ENCODE measurements around the gene TEX36.

DNA sequence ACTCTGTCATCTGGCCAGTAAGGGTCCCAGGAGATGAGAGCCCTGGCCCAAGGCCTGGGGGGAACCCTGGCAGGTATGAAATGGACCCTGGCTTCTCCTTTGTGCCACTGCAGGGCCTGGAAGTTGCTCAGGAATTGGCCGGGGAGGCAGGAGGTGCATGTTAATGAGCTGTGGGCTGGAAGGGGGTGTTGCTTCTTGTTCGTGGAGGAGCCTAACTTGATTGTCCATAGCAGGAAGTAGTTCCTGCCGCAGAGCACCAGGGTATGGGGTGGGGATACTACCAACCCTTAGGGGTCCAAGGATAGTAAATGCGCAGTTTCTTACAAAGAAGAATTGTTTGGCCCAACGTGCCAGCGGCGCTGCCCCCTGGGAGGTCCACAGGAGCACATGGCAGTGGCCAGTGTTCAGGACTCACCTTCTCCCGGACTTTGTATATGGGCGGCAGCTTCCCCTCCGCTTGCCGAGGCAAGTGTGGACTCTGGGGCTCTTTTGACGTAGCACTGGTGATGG, 21.5 kb downstream of the TEX36 start:
- no peak for TF ChIP-seq POLR2AphosphoS5 (IDR thresholded peaks at IDR 0.05; ENCODE audit: borderline replicate concordance, low read depth, low read length)
- no peak for TF ChIP-seq EZH2 (IDR thresholded peaks at IDR 0.05)
- no peak for TF ChIP-seq FOXP2 (optimal IDR thresholded peaks at IDR 0.05; ENCODE audit: control extremely low read depth, extremely low read length, insufficient read depth)

Data from SK-N-MC (cell line).